HG03280 (cell line): ENCODE data around the gene THBD.

Experiments
- ATAC-seq: cut with Tn5 transposase; IDR thresholded peaks from one replicate; pipeline ENCODE4 v1.9.1; 2021; ENCODE audit warnings: mild to moderate bottlenecking, moderate library complexity; ENCODE audit not compliant: unreplicated experiment

Gene THBD, protein sequence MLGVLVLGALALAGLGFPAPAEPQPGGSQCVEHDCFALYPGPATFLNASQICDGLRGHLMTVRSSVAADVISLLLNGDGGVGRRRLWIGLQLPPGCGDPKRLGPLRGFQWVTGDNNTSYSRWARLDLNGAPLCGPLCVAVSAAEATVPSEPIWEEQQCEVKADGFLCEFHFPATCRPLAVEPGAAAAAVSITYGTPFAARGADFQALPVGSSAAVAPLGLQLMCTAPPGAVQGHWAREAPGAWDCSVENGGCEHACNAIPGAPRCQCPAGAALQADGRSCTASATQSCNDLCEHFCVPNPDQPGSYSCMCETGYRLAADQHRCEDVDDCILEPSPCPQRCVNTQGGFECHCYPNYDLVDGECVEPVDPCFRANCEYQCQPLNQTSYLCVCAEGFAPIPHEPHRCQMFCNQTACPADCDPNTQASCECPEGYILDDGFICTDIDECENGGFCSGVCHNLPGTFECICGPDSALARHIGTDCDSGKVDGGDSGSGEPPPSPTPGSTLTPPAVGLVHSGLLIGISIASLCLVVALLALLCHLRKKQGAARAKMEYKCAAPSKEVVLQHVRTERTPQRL

DNA sequence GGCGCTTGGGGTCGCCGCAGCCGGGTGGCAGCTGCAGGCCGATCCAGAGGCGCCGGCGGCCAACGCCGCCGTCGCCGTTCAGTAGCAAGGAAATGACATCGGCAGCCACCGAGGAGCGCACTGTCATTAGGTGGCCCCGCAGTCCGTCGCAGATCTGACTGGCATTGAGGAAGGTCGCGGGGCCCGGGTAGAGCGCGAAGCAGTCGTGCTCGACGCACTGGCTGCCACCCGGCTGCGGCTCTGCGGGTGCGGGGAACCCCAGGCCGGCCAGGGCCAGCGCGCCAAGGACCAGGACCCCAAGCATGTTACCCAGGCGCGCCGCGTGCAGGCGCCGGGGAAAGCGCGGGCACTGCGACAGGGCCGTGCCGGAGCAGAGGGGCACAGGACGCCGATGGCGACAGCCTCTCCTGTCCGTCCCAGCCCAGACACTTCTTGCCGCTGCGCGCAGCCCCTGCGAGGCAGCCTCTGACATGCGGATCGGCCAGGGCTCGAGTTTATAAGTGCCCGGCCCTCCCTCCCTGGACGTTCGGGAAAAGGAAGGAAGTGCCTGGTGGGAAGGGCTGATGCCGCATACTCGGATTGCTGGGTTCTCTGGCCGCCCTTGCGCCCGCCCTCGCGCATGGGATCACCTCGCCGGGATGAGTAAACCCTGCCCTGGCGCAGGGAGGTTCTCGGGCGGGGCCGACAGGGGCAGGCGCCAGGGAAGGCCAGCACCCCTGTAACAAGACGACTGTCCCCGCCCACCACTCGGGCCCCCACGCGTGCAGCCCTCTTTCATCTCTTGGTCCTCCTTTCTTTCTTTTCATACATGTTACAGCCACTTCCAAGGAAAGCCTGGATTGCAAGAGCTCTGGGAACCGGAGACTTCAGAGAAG is at the start of gene THBD:
Gene THBD (minus strand): TSS at position 472 of the 875 bp plus-strand sequence. CDS start 168 bp downstream, at position 304.
- no peak for ATAC-seq

DNA sequence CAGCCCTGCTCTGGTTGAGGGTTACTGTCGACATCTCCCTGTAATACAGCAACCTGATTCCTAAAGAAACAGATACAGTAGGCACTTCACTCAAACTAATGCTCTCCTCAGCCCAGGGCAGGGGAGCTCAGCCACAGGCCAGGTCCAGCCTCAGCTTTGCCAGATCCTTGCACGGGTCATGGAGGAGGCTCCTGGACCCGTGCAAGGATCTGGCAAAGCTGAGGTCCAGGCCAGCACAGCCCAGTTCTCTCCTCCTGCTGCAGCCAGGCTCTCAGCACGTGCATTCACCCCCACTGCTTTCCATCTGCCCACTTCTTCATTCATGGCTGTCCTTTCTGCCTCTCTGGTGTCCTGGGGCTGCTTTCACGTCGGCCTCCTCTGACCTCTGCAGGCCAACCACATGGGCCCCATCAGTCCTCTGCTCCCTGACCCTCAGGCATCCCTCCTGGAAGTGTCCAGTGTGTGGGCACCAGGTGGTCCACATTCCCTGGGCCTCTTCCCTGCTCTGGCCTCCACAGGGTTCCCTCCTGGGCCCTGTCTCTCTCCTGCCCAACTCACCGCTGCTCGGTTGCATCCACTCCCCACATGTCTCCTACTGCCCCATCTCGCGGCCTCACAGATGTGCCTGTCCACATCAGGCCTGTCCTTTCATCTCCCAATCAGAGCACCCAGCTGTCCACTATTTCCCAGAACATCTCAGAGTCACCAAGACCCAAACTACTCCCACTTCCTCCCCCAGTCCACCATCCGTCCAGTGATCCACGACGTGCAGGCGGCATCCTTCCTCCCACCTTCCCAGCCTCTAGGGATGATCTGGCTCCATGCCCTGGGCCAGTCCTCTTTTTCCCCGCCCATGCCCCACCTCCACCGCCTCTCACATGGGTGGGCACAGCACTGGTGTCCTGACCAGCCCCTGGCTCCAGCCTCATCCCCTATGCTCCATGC is 48.4 kb upstream of the THBD start:
- no peak for ATAC-seq

DNA sequence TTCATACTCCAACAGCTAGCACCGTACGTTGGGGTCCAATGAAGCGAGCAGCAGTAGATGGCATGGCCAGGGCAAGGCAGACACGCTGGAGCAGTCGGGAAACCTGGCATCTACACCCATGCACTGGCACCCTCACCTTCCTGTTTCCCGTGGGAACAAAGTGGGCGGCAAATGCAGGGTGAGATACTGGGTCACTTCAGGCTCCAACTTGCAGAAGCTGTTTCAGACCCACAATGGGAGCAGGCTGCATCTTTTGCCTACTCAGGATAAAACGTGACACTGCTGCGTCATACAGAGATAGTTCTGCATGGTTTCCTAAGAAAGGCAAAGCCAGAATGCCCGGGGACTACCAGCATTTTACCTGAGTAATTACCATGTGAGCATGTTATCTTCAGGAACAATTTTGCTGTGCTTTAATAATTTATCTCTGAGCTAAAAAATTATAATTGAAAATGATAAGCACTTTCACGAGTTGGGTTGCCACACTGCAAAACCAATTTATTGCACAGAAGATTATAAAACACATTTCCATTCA is 47.6 kb upstream of the THBD start:
- ATAC-seq, result no peak

DNA sequence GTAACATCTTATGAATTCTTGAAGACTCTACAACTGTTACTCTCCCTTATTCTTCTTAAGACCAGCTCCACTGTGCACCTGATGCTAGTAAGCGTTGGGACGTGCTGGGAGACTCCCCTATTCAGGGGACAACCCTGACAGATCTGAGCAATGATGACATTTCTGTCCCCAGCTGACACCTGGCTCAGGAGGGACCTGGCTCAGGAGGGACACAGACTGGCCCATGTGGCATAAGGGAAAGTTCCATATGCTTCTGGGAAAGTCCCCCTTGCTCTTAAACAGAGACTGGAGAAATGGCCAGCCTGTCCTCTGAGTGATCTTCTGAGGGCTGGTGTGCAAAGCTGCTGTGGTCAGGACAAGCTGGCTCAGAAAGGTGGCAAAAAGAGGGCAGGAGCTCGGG is 46.6 kb upstream of the THBD start:
- ATAC-seq, result no peak

DNA sequence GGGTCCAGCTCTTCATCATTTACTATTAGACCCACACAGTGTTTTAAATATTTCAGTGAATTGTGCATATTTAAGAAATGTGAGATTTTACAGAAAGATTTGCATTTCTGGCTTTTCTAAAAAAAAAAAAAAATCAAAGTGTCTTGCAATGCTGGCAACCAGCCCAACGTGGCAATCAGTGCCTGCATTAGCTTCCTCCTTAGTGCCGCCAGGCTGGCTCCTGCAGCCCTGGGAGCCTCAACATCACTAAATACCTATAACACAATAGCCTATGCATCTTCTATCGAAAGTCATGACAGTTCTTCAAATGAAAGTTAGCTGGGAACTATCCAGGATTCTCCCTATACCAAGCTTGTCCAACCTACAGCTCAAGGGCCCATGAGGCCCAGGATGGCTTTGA is 46.0 kb upstream of the THBD start:
- no peak for ATAC-seq

DNA sequence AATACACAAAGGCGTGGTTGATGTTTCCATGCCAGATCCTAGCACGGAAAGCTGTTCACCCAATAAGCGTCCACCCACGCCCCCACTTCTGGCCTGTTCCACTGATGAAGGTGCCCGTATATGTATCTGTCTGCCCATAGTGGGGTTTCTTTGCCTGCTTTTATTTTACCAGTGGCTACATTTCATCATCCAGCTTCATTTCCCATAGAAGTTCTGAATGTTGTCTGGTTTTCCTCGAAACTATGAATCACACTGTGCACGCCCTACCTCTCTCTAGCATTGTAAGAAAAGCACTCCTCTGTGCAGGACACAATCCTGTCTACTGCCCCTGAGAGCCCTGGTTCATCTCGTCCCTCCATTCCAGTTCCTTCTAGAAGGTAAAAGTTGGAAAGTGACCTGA is 45.5 kb upstream of the THBD start:
- ATAC-seq, result no peak

DNA sequence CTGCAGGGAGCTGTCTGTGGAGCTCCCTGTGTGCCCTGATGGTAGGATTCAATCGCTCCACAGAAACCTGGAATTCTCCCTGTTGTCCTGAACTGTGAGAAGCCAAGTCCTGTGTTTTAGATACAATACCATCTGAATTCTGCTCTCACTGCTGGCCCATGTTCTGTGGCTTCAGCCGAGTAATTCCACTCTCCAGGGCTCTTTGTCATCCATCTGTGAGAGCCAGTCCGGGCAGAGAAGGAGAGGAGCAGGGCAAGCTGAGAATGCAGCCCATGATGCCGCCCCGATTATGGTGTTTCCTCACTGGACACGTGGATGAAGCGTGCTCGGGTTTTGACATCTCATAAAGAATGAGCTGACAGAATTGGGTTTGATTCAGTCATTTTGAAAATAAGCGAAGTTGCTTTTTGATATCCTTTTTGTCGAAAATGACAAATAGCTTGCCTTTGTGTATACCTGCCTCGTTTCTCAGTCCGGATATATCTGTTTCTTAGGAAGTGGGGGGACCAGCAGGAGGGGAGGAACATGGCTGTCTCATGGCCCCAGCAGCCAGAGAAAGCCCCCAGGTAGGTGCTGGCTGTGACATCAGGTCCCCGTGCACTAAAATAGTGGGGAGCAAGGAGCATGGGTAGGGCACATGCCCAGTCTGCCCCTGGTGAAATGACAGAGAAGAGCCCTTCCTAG is 44.9 kb upstream of the THBD start:
- no peak for ATAC-seq

DNA sequence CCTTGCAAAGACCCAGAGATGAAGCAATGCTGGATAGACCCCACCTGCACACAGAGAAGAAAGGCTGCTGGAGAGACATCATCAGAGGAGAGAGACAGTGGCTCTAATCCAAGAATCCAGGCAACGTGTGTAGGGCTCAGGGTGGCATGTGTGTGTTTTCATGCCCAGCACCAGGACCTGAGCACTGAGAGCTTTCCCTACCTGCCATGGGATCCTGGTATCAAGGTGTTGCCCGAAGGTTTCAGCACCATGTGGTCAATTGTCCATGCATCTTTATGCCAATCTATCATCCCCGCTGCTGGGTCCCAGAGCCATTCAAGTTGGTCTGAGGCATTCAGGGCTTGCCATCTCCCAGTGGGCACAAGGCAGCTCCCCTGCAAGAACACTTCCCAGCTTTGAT is 44.1 kb upstream of the THBD start:
- no peak for ATAC-seq

DNA sequence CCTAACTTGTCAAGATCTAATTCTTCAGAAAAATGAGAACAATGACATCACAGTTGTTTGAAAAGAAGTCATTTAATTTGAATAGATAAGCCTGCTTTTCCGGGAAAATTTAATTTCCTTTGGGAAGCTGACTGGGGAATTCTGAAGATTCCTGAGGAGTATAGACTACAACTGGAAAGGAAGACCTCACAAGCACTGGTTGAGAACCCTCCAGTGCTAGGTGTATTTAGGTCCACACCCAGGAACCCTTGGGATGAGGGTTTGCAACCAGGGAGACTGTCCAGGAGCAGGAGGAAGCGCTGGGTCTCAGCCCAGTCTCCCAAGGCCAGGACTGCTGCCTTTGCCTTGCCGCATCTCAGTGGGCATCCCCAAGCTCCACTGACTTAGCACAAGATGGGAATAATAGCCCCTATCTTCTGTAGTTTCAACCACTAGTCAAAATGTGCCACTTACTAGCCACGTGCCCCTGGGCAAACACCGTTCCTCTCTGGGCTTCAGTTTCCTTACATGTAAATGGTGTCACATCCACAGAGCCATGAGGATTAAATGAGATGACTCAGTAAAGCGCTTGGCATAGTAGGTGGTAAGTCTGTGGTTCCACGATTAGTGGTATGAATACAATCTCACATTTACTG is 43.5 kb upstream of the THBD start:
- no peak for ATAC-seq

DNA sequence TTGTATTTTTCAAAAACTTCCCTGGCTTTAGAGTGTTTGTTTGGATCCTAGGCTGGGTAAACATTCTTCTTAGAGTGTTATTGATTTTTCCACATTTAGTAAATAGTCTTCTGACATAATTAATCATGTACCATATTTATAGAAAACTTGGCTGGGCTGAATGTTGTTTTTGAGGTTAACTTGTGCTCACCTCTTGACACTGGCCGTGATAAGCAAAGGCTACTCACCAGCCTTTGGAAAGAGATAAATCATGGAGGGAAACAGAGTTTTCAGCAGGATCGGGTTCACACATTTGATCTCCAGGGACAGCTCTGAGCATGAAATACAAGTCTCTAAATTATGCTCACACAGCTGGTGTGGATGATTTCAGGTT is 42.9 kb upstream of the THBD start:
- ATAC-seq, result no peak

DNA sequence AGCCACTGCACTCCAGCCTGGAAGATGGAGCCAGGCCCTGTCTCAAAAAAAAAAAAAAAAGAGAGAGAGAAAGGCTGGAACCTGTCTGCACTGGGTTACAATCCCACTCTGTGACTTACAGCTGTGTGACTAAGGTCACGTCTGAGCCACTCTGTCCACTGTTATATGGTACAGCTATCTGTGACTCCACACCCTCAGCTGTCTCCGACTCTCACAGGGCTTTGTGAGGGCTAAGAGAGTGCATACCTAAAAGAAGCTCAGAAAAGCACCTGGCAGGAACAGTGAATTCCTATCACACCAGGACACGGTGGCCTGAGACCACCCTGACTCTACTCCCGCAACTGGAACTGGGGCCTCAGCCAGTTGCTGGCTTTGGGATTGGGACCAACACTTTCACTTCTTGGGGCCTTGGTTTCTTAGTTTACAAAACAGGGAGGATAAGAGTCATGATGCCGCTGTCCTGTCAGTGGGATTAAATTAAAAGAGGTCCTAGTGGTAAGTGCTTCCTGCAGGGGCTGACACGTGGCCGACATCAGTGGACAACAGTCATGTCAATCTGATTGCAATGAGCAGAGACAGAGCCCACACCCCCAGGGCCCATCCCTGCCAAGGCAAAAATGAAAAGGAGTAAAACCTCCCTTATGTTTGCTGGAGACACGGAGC is 42.4 kb upstream of the THBD start:
- no peak for ATAC-seq

DNA sequence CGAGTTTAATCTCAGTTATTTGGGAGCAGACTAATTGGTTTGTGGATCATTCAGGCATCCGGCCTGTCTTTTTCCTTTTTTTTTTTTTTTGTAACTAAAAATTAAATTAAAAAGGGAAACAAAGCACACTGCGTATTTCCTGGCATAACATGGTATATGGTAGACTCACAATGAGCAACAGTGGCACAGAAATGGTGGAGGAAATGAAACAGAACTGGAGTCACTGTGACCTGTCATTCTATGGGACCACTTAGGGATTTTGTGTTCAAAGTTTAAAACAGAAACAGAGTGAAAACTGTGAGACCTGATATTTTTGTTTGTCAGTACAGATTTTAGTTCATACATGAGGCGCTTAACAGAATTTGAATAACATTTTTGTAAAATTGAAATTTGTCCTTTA is 41.4 kb upstream of the THBD start:
- ATAC-seq, result no peak

DNA sequence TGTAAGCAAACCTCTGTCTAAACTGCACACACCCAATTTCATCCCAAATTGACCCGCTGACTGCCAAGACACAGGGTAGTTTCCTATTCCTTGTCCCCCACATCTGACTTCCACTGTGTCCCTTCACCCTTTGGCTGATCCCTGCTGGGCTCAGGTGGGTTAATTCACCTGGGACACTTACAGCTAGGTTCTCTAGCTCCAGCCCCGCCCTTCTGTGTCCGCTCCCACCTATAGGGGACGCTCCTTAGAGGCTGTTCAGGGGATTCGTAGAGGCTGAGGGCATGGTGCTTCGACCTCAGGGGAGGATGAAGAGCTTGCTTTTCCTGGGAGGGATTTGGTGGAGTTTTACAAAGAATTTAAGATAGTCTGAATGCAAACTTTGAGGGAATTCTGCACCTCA is 40.7 kb upstream of the THBD start:
- no peak for ATAC-seq

DNA sequence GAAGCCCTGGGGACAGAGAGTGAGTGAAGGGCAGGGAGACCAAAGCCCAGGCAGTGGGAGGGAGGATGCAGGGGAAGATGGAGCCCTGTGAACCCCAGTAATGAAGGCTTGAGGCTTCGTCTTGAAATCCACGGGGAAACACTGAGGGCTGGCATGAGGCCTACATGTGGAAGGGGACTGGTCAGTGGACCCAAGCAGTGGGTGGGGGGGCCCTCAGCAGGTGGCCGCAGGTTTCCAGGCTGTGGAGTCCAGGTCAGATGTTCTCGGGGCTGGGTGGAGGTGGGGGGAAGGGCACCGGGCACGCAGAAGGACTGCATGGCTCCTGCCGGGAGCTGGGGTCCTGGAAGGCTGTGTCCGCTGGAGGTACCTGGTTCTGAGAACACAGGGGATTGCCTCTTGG is 39.4 kb upstream of the THBD start:
- ATAC-seq, result no peak

DNA sequence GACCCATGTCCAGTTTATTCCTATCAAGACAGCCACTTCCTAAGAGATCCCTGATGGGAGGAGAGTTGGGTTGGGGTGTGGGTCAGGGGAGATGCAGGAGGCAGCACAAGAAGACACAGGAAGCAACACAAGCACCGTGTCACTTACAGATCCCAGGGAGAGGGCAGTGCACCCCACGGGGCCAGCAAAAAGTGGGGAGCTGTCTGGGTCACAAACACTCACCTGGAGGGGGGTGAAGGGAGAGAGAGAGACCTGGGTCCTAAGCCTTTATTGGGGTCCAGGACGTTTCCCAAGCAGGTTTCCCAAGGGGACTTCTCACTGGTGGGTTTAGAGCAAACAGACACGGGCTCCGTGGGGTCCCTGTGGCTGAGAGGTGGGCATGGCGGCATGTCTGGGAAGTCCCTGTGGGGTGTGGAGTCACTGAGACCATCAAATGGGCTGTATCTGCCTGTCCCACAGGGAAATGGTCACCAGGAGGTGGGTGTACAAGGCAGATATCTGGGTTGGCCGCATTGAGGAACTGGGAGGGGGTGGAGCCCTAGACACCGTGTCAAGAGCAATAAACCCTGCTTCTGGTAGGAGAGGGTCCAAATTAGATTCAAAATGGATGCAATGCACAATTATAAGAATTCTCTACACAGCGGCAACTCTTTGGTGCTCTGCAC is 38.2 kb upstream of the THBD start:
- no peak for ATAC-seq

DNA sequence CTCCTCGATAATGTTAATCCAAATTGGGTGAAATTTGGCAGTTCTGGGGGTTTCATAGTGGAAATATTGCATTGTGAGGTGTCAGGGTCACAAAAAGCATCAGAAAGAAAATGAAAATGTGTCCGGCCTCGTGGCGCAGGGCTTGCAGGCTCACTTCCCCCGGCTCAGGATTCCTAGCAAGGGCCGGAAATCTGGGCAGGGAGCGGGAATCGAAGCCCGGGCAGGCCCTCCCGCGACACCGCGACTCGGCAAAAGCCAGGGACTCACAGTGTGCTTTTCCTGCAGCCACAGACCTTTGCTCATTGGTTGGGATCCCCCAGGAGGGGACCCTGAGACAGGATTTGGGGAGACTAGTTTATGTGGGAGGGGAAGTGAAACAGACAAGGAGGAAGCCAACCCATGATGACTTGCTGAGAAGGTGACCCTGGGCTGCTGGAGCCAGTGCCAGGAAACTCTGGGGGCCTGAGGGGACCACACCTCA is 37.5 kb upstream of the THBD start:
- ATAC-seq, result no peak

DNA sequence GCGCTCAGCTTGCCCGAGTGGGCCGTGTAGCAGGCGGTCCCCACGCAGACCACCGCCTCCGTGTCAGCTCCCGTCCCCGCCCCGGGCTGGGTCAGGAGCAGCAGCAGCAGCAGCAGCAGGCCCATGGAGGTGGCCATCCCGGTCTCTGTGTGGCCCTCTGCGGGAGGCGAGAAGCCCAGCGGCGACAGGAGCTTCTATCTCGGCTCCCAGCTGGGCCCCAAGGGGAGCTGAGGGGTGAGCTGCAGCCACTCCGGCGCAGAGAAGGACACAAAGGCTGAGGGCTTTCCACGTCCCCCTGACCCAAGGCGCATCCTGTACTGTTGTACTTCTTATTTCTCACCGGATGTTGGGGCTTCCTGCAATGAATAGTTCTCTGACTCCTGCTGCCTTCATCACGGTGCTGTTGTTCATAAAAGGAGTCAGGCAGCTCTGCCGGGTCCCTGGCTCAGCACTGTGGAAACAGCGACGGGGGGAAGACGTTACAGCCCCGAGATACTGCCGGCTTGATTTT is 36.6 kb upstream of the THBD start, which contains the start of gene CD93:
Gene CD93 (minus strand): TSS at position 269 of the 511 bp plus-strand sequence. CDS start 132 bp downstream, at position 137.
- no peak for ATAC-seq
